Thyroid gland (tissue), 4 donors: ENCODE measurements around the gene SLC4A7.

Source experiments
- CTCF ChIP-seq, 6 experiments: fragments of 200-600 bp in 3 of 6; fragments of 450-650 bp in 3 of 6; sonication (generic) in 3 of 6; IDR thresholded peaks; one replicate each; pipeline ENCODE4 v1.5.1; 2016 to 2019; ENCODE audit warnings: antibody characterized with exemption in 6 of 6, mild to moderate bottlenecking in 2 of 6, inconsistent platforms in 1 of 6, moderate library complexity in 1 of 6
- POLR2A ChIP-seq, 2 donors: fragments of 450-650 bp; IDR thresholded peaks; one replicate each; pipeline ENCODE4 v1.6.1; 2017; ENCODE audit warnings: antibody characterized with exemption in 2 of 2, mild to moderate bottlenecking in 2 of 2, moderate library complexity in 1 of 2

- TF ChIP-seq CTCF (IDR thresholded peaks at IDR 0.05) (no peak), POLR2A (IDR thresholded peaks at IDR 0.05) (no peak)
These were observed 55.7 kb downstream of the SLC4A7 start for GRCh38 chr3:27428446-27428845.
